Measurements from ENCODE around the gene SOS1.
"Not testable (repeated sequence)": the region's sequence is repeated elsewhere in the genome, so short reads cannot be mapped to it uniquely, and the experiment has no call there.

Gene SOS1

DNA sequence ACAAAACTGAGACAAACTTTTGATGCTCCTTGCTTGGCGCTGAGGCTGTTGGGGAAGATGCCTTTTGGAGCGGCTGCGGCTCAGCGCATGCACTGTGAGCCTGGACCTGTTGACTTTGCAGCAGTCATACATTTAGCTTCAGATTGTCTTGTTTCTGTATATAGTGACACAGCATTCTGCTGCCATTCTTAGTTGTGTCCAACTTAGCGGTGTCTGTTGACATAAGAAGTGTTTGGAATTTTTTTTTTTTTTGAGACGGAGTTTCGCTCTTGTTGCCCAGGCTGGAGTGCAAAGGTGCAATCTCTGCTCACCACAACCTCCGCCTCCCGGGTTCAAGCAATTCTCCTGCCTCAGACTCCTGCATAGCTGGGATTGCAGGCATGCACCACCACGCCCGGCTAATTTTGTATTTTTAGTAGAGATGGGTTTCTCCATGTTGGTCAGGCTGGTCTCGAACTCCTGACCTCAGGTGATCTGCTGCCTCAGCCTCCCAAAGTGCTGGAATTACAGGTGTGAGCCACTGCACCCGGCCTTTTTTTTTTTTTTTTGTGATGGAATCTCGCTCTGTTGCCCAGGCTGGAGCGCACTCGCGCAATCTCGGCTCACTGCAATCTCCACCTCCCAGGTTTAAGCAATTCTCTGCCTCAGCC is 17.5 kb upstream of the SOS1 start:
- DNase-seq, result not testable (repeated sequence)

DNA sequence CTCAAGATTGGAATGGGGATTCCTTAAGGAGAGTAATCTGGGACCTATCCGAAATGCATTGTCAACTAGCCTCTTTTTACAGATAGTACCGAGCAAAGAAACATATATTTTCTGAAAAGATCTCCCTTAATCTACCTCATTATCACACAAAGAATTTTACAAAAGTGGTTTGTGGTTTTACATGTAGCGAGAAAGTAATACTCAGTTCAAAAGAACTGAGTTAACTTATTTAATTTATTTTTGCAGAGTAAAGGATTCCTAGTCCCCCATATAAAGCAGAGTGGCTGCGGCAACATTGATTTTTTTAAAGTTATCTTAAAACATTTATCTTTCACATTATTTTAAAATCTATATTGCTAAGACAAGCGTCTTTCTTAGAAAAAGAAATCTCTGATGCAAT is 15.9 kb upstream of the SOS1 start:
- no peak for DNase-seq

DNA sequence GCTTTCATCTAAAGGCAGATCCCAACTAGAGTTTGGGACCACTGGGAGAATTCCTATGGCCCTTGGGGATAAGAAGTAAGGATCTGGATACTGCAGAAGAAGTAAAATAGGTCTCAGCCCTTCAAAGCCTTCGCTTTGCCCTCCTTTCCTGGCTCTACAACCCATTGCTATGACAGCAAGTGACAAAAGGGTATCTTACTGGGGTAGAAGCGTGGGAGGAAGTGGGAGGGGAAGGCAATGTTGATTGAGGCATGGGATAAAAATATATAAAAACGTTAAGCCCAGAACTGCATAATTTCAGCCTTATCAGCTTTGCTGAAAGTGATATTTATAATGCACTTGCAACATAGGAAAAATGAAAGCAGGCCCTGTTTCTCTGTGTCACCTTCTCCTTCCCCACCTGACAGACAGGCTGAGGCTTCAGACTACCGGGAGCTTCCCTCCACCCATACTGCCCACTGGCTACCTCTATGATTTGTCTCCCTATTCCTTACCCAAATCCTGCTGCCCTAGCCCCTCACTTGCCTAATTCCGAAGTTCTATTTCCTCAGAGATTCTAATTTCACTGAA is 14.9 kb upstream of the SOS1 start:
- no peak for DNase-seq

DNA sequence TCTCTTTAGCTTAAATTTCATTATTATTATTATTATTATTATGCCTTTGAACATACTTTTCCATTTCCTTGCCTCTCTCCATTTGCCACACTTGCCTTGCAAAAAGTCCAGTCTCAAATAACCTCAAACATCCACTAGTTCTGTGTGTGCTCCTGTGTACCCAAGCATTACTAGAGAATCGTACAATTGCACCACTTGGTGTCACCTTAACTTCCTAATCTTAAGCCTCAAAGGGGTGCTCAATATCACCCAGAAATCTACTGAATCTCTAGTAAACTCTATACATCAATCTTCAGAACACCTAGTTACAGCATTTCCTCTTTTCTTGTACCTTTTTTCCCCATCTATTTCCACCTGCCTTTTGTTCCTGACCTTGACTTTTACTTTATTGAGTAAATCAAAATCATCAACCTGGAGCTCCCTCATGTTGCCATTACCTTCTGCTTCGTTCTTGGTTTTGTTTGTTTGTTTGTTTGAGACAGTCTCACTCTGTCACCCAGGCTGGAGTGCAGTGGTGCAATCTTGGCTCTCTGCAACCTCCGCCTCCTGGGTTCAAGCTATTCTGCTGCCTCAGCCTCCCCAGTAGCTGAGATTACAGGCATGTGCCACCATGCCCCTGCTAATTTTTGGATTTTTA is 12.5 kb upstream of the SOS1 start:
- DNase-seq, result no peak

DNA sequence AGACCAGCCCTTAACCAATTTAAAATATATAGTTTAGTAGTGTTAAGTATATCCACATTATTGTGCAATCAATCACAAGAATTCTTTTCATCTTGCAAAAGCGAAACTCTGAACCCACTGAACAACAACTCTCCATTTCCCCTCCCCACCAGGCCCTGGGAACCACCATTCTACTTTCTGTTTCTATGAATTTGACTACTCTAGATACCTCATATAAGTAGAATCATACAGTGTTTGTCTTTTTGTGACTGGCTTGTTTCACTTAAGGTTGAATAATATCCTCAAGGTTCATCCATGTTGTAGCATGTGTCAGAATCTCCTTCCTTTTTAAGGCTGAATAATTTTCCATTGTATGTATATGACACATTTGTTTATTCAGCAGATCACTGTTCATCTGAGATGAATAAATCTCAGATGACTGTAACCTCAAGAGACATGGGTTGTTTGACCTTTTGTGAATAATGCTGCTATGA is 8.1 kb upstream of the SOS1 start:
- DNase-seq, result no peak

DNA sequence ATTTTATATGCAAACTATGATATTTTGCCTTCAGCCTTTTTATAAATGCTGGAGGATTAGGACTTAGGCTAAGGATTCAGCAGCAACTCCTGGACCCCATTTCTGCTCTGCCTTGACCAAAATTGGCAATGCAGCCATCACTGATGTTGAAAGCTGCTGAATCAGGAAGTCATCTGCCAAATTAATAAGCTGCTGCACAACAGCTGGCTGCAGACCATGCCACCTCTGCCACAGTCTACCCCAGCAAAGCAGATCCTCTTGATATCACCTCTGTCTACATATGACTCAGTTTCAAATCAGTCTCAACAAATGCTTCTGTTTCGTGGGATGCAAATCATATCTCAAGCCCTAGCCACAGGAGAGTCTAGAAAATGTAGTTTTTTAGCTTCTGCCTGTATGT is 7.1 kb upstream of the SOS1 start:
- no peak for DNase-seq

DNA sequence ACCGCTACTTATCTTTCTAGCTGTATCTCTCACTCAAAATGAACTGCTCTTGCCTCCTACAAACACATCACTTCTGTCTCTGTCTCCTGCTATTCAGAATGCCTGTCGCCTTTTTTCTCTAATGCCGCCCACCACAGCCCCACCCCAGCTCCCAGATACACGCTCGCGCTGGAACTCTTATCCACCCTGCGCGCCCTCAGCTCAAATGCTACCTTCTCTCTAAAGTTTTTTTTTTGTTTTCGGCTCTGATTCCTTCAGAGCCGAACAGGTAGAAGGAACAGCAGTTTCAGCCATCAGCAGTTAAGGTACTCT is 3.9 kb upstream of the SOS1 start:
- no peak for DNase-seq

DNA sequence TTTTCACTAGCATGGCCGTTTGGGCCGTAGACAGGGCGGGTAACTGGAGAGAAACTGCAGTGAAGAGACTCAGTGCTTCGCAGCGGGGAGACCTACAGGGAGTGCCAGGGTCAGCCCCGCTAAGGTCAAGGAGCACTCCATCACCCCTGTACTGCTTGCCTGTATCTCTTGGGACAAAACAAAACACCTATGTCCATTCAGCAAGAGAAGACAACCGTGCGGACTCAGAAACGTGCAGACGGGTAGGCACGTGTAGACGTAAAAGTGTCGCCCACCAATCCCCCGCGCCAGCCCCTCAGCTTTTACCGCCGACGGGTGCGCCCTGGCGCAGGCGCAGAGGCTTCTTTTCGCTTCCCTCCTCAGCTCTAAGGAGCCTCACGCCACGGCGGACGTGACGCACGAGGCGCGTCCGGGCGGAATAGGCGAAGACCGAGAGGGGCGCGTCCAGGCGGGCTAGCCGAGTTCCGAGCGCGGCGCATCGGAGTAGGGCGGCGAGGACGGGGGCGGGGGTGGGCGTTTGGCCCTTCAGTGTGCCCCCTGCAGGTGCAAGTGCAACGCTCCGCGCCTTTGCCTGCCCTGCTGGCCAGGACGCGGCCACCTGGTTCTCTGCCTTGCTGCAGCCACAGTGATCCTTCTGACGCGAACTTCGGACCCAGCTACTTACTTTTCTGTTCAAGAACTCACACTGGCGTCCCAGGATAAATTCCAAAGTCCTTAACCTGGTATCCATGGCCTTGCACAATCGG is 3.3 kb upstream of the SOS1 start:
- DNase-seq, result peak; percentile 93

DNA sequence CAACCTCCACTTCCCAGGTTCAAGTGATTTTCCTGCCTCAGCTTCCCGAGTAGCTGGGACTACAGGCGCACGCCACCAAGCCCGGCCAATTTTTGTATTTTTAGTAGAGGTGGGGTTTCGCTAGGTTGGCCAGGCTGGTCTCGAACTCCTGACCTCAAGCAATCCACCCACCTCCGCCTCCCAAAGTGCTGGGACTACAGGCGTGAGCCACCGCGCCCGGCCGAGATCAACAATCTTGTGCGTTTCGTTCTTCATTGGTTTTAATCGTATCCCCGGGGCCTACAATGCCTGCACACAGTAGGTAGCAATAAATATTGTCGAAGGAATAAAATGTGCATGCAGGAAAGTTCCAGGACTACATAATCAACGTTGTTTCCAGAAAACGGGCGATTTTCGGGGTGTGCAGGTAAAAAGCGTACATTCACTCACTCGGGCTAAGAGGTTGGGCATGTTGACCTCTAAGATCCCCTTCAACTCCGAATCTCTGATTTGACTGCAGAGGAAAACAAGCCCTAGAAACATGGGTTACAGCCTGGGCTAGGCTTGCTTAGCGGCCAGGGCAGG is 2.7 kb upstream of the SOS1 start:
- no peak for DNase-seq

DNA sequence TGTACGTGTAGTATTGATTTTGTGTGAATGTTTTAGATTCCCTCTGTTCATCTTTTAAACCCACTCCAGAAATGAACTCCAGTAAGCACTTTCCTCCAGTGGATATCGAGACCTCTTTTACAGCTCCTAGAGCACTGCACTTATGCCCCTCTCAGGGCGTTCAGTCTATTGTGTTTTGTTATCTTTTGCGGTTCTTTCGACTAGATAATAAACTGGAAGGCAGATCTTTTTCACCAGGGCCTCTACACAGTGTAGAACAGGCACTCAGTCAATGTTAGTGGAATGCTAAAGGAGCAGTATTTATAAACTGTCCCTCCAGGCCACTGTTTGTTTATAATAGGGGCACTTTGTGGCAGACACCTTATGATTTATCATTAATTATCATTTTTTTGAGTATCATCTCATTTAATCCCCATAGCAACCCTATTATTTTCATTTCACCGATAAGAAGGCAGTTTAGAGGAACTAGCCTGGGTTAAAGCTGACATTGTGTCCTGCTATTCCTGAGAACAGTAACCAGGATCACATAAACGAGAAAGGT is 742 bp upstream of the SOS1 start:
- no peak for DNase-seq

DNA sequence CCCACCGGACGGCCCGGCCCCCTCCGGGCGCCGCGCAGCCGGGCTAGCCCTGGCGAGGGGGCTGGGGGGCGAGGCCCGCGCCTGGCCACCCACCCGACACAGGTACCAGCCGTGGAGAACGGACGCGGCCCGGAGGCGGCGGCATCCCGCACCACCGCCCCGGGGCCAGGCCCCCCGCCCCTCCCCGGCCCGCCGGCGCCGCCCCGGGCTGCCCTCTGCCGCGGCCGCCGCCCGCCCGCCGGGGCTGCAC is 405 bp downstream of the SOS1 start:
- DNase-seq, result no peak

DNA sequence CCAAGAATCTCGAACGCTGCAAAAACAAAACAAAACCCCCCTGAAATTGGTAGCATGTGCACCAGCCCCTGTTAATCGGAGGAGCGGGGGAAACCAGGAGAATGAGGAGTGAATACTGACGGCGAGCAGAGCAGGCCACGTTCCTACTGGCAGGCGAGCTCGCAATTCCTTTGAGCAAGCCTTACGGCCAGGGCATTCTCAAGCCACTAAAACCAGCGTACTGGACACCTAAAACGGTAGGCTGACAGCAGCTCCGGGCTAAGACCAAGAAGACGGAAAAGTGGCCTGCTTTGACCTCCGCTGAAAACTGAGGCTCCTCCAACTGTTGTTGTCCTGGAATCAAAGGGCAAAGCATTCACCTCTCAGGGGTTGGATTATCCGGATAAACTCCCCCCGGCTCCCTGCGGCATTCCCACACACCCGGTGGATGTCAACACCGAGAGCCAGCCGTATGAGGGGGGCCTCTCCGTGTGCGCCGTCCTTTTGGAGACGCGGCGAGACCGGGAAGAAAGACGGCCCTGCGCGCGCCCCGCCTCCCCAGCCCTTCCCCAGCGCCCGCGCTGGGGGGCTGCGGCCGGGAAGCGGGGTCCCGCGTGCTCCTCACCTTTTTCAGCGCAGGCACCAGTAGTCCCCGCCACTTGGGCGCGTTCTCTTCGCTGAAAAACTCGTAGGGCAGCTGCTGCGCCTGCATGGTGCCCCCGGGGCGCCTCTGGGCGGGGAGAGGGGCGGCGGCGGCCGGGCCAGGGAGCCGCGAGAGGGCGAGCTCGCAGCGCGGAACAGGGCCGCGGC is 925 bp downstream of the SOS1 start:
- no peak for DNase-seq

DNA sequence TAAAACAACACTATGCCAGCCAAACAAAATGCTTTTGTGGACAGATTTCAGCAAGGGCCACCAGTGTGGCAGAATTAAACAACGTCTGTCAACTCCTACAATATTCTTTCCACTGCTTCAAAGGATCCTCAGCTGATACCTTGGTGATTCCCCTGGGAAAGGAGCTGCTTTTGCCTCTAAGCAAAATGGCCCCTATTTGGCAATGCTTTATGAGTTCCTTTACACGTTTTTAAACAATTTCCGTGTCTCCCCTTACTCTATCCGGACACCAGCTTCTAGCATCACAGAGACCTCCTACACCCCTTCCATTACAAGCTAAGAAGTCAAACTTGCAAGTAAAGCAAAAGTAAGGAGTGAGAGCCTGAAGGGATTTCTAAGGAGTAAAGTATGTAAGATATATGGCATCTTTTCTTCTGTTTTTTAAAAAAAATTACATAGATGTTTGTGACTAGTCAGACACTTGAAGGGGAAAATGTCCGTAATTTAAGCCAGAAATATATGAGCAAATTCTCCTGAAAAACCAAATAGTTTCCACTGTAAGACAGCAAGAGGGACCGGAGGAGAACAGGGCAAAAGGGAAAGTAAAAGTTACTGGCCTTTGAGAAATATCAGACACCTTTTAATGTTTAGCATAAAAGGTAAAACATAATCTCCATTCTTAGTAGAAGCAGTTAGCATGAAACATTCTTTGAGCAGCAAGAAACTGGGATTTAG is 1.9 kb downstream of the SOS1 start:
- DNase-seq, result no peak

DNA sequence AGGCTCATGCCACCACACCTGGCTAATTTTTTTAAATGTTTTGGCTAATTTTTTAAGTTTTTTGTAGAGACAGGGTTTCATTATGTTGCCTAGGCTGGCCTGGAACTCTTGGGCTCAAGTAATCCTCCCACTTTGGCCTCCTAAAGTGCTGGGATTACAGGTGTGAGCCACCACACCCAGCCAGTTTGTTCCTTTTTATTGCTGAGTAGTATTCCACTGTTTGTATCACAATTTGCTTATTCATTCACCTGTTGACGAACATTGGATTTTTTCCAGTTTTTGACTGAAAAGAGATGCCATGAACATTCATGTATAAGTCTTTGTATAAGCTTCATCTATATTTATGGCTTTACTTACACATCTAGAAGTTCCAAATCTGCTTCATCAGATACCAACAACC is 5.3 kb downstream of the SOS1 start:
- no peak for DNase-seq

DNA sequence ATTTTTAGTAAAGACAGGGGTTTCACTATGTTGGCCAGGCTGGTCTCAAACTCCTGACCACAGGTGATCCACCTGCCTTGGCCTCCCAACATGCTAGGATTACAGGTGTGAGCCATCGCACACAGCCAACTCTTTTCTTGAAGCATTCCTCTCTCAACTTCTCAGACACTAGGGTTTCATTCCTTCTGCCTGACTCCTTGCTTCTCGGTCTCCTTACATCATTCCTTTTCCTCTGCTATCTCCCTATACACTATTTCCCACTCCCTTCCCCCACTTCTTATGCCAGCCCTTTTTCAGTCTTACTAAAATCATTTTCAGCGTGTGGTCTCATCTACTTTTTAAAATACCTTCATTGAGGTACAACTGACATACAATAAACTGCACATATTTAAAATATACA is 6.1 kb downstream of the SOS1 start:
- no peak for DNase-seq

DNA sequence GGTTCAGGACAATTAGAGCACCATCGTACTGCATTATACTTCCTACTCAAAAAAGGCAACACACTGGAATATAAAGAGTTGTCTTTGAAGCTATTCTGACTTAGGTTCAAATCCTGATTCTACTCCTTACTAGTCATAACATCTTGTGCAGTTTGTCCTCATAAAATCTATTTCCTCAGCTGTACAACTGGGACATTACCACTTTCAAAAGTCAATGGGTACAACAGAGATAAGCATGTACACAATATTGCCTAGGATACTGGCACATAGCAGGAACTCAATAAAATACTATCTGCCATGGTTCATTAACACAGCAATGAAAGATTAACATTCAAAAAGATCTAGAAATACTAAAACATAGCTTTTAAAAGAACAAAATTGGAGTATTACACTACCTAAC is 11.3 kb downstream of the SOS1 start:
- no peak for DNase-seq

DNA sequence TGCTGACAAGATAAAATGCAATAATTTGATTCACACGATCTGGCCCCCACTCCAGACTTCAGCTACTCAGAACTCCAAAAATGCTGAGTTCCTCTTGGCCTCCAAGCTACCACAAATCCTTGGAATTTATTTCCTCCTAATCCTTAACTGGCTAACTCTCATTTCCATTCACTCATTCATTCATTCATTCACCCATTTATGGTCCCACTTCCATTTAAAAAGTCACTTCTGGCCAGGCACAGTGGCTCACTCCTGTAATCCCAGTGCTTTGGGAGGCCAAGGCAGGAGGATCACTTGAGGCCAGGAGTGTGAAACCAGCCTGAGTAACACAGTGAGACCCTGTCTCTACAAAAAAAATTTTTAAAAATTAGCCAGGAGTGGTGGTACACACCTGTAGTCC is 12.5 kb downstream of the SOS1 start:
- no peak for DNase-seq

DNA sequence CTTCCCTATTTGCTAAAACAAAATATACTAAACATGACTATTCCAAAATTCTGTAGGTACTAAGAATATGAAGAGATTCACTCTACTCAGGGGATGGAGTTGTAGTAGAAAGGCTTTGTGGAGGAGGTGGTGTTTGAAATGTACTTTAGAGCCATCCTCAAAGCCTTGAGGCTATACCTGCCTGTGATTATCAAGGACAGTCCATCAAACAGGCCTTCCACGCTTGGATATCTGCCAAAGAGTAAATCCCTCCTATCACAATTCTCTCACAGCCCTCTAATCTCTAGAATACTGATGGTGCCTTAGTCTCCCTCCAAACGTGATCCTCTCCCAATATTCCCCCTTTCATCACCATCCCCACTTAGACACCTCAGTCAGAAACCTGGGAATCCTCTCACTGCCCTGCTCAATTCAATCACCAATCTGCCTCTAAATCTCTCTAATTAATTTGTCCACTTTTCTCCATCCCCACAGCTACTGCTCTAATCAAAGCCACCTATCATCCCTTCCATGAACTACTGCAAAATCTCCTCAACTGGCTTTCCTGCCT is 13.1 kb downstream of the SOS1 start:
- DNase-seq, result no peak

DNA sequence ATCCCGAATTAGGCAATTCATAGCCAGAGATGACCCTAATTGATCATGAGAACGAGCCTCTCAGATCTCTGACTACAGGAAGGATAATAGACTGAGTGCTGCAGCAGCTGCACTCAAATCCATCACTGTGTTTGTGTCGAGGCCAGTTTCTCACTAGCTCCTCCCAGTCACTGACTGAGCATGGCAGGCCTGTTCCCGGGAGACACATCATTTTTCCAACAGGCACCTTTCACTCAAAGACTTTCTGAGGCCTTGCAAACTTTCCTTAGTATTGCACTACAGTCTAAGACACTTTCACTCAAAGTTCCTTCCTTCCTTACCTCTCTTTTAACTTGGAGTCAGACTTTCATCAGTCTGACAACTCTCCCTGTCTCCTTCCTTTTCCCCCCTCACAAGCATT is 13.7 kb downstream of the SOS1 start:
- DNase-seq, result no peak

DNA sequence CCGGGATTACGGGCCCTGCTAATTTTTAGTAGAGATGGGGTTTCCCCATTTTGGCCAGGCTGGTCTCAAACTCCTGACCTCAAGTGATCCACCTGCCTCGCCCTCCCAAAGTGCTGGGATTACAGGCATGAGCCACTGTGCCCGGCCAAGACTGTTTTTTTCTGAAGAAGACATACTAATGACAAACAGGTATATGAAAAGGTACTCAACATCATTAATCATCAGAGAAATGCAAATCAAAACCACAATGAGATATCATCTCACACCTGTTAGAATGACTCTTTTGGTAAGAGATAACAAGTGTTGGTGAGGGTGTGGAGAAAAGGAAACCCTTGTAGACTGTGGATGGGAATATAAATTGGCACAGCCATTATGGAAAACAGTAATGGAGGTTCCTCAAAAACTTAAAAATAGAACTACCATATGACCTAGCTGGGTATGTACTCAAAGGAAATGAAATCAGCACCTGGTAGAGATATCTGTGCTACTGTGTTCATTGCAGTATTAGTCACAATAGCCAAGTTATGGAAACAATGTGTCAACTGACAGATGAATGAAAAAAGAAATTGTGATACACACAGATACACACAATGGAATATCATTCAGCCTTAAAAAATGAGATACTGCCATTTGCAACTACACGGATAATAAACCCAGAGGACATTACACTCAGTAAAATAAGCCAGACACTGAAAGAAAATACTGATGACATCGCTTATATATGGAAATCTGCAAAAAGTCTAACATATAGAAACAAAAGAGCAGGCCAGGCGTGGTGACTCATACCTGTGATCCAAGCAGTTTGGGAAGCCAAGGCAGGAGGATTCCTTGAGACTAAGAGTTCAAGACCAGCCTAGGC is 20.8 kb downstream of the SOS1 start:
- no peak for DNase-seq

DNA sequence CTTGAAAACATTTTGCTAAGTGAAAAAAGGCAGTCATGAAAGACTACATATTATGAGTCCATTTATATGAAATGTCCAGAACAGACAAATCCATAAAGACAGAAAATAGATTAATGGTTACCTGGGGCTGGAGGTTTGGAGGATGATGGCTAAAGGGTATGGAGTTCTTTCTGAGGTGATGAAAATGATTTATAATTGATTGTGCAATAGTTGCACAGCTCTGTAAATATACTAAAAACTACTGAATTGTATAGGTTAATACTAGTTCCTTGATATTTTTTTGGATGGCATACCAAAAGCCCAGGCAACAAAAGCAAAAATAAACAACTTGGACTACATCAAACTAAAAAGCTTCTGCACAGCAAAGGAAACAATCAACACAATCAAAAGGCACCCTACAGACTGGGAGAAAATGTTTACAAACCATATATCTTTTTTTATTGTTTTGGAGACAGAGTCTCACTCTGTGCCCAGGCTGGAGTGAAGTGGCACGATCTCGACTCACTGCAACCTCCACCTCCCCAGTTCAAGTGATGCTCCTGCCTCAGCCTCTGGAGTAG is 21.5 kb downstream of the SOS1 start:
- DNase-seq, result no peak

All from NCI-H446 treated with DMSO at 0.1 percent for 48 hours (cell line).